ENCODE data around the gene USH2A. TPM values are rescaled to one million over a fixed set of nuclear protein-coding genes. Genes with fewer than 3 reads are reported as not detected.

Gene USH2A, protein sequence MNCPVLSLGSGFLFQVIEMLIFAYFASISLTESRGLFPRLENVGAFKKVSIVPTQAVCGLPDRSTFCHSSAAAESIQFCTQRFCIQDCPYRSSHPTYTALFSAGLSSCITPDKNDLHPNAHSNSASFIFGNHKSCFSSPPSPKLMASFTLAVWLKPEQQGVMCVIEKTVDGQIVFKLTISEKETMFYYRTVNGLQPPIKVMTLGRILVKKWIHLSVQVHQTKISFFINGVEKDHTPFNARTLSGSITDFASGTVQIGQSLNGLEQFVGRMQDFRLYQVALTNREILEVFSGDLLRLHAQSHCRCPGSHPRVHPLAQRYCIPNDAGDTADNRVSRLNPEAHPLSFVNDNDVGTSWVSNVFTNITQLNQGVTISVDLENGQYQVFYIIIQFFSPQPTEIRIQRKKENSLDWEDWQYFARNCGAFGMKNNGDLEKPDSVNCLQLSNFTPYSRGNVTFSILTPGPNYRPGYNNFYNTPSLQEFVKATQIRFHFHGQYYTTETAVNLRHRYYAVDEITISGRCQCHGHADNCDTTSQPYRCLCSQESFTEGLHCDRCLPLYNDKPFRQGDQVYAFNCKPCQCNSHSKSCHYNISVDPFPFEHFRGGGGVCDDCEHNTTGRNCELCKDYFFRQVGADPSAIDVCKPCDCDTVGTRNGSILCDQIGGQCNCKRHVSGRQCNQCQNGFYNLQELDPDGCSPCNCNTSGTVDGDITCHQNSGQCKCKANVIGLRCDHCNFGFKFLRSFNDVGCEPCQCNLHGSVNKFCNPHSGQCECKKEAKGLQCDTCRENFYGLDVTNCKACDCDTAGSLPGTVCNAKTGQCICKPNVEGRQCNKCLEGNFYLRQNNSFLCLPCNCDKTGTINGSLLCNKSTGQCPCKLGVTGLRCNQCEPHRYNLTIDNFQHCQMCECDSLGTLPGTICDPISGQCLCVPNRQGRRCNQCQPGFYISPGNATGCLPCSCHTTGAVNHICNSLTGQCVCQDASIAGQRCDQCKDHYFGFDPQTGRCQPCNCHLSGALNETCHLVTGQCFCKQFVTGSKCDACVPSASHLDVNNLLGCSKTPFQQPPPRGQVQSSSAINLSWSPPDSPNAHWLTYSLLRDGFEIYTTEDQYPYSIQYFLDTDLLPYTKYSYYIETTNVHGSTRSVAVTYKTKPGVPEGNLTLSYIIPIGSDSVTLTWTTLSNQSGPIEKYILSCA (N-terminal part only)
- 2.2 TPM for total RNA-seq (ENCODE audit: insufficient read depth, low replicate concordance)

DNA sequence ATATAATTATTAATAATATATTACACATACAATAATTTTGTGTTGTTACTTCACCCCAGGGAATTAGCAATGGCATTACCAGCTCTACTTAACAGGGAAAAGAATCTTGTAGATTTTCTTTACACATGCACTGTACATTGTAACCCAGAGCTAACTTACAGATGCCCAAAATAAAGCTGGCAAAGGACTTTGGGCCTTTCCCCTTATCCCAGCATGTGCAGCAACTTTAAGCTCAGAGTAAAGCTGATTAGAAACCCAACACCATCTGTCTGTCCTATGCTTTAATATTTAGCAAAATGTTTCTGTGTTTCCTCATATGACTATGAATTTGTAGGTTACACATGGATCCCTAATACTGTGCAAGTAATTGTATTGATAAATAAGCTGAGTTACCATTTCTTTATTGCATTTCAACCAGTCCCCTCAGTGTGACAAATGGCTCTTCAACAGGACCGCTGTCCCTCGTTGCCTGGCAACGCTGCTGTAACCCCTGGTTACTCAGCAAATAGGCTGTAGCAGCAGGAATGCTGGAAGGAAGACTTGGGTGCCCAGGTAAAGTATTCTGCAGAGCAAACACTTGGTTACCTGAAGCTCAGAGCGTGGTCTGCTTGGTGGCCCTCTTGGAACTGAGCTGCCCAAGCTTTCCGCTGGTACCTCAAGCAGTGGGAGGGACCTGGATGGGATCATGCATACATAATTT is at the start of gene USH2A:
Gene USH2A (minus strand): TSS at position 628 of the 700 bp plus-strand sequence. CDS start 1,112 bp downstream, outside the sequence.
- DNase-seq (ENCODE audit: low spot score): no peak

- no peak for DNase-seq (ENCODE audit: low spot score)
These were observed 43.0 kb upstream of the USH2A start for GRCh38 chr1:216466162-216466801.

GRCh38 chr1:216464489-216464888 is 41.2 kb upstream of the USH2A start:
- no peak for DNase-seq (ENCODE audit: low spot score)

GRCh38 chr1:216462066-216462775 is 39.0 kb upstream of the USH2A start:
- DNase-seq (ENCODE audit: low spot score): no peak

DNA sequence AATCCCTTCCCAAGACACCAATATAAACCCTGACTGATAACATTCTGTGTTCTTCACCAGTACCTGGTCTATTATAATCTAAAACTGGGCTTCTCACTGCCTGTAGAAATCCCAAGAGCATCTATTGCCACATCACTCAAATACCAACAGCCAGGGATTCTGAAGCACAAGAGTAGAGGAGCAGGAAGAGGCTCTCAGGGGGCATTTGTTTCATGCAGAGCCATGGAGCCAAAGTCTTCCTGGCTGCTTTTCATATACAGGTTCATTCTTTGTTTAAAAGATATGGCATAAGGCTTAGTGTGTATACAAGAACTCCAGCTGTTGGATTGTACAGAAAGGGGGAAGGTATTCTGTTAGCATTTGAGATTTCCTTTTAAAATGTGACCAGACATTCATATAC is 38.2 kb upstream of the USH2A start:
- DNase-seq (ENCODE audit: low spot score): no peak

DNA sequence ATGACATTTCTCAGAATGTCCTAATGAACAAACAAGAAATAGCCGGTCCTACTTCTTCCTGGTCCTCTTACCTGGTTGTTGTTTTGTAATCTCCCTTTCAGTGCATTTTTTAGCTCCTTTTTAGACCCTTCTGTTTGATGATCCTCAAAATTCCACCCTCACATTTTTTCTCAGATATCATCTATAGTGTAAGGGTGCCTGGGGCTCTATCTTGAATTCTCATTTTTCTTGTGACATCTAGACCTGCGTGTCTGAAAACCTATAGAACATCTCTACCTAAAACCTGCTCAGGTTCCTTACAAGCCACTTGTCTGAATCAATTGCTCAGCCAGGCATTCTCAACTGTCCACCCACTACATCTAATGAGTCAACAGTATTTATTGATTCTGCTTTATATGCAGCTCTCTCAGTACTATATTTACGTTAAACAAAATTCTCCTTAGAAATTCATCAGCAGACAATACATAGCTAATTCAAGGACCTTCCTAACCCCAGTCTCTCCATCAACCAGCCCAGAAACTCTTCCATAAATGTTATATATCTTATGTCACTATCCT is 36.5 kb upstream of the USH2A start:
- peak; percentile 26 for DNase-seq (ENCODE audit: low spot score)

DNA sequence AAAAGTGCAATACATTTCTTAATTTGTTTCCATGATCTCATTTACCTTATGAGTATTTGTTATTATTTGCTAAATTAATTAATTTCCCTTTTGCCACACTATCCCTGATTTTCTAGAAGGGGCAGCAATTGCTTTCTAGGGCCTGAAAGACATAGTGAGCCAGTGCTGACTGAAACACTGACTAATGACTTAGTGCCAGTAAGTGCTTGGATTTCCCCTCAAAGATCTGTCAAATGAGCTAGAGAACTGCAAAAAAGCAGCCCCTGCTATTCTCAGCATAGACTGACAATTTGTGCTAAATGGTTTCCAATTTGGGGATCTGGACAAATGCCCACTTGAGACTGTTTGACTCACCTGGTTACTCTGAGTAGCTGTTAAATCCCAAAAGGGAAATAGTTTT is 35.6 kb upstream of the USH2A start:
- no peak for DNase-seq (ENCODE audit: low spot score)

DNA sequence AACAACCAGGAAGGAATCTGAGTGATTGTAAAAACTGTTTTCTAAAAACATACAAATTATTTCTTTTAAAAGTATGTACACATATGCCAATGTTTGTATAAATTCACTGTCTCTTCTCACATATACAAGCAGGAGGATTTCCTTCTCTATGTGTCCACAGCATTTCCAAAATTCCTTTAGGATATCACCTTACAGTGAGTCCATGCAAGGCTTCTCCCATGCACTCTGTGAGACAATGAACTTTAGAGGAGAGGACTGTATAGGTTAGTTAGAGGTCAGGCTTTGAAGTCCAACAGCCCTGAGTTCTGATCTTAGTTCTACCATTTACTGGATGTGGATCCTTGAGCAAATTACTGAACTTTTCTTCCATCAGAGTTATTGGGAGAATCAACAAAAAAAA is 34.1 kb upstream of the USH2A start:
- no peak for DNase-seq (ENCODE audit: low spot score)

DNA sequence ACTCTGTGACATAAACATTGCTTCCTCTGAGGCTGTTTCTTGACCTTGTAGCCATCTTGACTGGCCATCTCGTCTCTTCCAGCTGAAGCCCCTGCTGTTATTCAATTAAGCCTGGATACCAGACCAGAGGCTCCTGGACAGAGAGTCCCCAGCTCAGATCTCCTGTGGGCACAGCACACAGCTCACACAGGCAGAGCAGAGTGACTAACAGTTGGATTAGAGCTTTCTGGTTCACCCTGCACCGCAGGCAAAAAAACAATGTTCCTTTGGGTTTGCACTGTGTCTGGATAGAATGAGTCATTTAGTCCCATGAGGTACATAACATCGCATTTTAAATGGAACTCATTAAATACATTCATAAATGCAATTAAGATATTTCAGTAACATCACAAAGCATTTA is 33.4 kb upstream of the USH2A start:
- no peak for DNase-seq (ENCODE audit: low spot score)

DNA sequence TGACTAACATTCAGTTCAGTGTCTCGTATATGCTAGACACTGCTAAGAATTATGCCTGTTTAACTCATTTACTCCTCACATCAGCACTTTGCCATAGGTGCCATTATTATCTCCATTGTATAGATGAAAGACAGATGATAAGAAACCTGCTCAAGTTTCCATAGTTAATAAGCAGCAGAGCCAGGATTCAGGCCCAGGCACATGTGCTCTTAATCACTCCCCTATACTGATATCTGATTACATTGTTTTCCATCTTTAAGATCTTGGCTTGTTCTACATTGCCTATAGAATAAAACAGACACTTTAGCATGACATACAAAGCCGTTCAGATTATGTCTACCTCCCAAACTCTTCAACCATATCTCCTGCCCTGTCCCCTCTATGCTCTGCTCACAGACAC is 30.5 kb upstream of the USH2A start:
- no peak for DNase-seq (ENCODE audit: low spot score)

GRCh38 chr1:216450227-216450626 is 27.0 kb upstream of the USH2A start:
- DNase-seq (ENCODE audit: low spot score): no peak

DNA sequence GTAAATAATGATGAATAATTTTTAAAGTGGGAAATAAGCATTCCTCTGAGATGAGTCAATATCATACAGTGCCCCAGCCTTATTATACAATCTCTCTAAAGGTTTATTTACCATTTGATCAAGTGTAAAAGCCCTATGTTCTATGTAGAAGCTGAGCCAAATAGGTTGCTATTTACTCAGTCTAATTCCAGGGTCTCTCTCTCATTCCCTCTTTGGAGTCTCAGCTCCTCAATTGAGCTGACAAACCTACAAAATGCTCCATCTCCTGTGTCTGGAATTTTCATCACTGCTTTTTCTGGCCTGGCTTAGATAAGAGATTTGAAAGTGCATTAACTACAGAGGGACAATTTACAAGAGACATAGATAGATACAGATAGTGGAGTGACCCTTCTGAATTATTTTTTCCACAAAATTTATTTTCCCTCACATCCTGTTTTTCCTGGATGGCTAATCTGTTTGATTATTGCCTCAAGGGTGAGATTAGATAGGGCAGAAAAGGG is 24.8 kb upstream of the USH2A start:
- no peak for DNase-seq (ENCODE audit: low spot score)

DNA sequence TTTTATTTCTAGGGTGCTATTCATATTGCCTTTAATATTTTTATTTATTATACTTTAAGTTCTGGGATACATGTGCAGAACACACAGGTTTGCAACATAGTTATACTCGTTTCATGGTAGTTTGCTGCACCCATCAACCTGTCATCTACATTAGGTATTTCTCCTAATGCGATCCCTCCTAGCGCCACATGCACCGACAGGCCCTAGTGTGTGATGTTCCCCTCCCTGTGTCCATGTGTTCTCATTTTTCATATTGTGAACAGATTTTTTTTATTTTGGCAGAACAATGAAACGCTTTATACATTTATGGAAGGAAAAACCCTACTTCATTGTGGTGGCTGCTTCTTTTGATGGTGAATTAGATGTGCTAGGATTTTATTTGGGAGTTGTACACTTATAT is 14.4 kb upstream of the USH2A start:
- no peak for DNase-seq (ENCODE audit: low spot score)

DNA sequence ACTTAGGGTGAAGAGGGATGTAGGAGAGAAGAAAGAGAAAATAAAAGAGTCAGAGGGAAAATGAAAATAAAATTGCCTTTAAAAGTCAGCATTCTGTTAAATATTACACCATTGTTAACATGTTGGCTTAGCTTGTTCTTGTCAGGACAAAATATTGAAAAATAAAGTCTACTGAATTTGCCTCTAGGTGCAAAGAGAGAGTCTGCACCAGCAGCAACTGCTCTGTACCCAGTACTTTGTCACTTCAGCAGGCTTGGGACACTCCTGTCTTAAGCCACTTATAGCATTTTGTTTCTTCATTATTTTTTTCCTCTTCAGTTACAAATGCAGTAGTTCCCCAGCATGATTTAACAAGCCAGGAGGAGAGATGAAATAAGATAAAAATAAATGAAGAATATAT is 11.0 kb upstream of the USH2A start:
- no peak for DNase-seq (ENCODE audit: low spot score)

DNA sequence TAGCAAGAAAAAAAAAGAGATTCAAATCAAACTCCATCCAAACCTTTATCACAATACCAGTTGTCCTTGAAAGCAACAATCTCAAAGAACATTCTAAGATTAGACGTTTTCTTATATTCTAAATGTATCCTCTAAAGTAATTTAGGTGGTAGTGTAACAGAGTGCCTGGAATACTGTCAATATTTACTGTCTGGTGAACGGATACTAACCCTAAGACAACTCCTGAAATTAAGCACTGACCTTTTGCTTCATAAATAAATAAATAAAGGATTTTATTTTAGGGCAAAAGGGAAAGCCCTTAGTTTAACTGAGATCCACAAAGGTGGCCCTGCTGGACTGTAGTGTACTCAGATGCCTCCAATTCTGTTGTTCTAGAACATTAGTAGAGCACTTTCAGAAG is 9.9 kb upstream of the USH2A start:
- DNase-seq (ENCODE audit: low spot score): no peak

DNA sequence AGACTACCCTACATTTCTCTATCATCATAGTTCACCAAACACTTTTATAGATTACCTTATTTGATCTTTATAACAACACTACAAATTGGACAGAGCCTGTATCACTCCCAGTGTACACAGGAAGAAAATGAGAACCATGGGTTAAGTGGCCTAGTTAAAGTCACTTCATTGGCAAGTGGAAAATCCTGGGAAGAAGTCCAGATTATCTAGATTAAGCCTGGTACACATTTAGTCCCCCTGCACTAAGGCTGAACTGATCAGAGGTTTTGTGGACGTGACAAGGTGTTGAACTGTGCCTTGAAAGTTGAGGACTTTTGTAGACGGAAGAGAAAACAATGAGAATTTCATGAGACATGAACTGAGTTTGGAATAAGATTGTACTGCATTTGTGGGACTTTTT is 7.5 kb upstream of the USH2A start:
- DNase-seq (ENCODE audit: low spot score): no peak

GRCh38 chr1:216425577-216425976 is 2.3 kb upstream of the USH2A start:
- DNase-seq (ENCODE audit: low spot score): peak; percentile 25

GRCh38 chr1:216420746-216421145 is 2.5 kb downstream of the USH2A start:
- DNase-seq (ENCODE audit: low spot score): no peak

- no peak for DNase-seq (ENCODE audit: low spot score)
These were observed 3.0 kb downstream of the USH2A start for GRCh38 chr1:216420263-216420662.

GRCh38 chr1:216416488-216416887 is 6.8 kb downstream of the USH2A start:
- no peak for DNase-seq (ENCODE audit: low spot score)

Measured in umbilical cord (tissue), 2 donors.